Measurements from ENCODE around the gene ULK3.

The ULK3 gene

DNA sequence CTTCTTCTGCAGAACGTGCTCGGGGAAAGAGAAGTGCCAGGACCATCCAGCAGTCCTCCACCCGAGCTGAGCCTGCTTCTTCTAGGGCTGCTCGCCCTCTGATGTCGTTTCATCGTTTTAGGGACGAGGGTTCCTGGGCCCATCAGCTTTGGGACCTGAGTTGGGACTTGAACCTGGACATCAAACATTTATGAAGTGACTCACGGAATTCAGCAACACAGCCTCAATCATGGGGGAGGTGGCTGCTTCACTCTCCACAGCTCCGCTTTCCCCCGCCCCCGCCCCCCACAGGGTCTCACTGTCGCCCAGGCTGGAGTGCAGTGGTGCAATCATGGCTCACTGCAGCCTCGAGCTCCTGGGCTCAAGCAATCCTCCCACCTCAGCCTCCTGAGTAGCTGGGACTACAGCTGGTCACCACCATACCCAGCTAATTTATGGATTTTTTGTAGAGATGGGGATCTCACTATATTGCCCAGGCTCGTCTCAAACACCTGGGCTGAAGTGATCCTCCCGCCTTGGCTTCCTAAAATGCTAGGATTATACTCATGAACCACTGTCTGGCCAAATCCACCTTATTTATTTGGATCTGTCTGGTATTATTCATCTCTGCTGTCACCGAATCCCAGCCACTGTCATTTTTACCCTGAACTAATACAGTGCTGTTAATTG lies 30.9 kb upstream of the ULK3 start:
- TF ChIP-seq ZNF274 (IDR thresholded peaks at IDR 0.05; ENCODE audit: low read depth, low read length), result no peak
- peak overlapping the region; percentile 72 for H3K4me3 ChIP-seq (ENCODE audit: low read length)

- TF ChIP-seq ZNF274 (IDR thresholded peaks at IDR 0.05; ENCODE audit: low read depth, low read length), result no peak
- H3K4me3 ChIP-seq (ENCODE audit: low read length), result peak within 1 kb of the TSS; percentile 86
Measured at GRCh38 chr15:74873036-74873755, 30.2 kb upstream of the ULK3 start, which contains the start of gene SCAMP2. SCAMP2 (minus strand) TSS chr15:74873365; CDS start chr15:74873255, 110 bp downstream.

GRCh38 chr15:74872702-74873035 lies 29.7 kb upstream of the ULK3 start:
- TF ChIP-seq ZNF274 (IDR thresholded peaks at IDR 0.05; ENCODE audit: low read depth, low read length), result no peak
- peak overlapping the region; percentile 86 for H3K4me3 ChIP-seq (ENCODE audit: low read length)

DNA sequence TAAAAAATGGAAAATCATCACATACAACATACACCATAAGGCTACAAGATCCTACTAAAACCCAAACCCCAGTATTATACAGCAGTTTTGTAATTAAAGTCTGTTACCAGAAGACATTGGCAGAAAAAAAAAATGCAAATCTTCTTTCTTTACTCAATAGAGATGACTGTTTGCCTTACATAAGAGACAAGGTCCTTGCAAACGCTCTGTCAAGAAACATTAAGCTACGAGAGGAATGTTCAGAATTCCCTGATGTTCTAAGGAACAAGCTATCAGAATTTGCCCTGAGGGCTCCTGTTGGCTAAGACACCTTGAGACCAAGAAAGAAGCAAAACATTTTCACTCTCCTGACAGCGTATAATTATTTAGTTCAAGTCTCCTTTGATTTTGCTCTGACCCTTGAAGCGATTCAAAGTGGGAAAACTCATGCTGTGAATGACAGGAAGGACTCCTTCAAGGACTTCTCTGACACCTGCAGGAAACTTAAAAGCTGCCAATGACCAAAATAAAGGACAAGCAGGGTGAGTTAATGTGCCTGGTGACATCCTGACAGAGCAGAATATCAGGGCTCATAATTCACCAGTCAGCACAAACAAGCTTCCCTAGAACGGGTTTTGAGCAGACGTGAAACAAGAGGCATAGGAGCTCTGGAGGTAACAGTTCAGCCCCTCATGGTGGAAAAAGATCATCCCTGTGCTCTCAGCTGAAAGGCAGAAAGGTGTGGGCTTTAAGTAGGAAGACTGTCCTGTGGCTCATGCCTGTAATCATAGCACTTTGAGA lies 27.7 kb upstream of the ULK3 start:
- TF ChIP-seq ZNF274 (IDR thresholded peaks at IDR 0.05; ENCODE audit: low read depth, low read length), result no peak

GRCh38 chr15:74869726-74870407 lies 26.9 kb upstream of the ULK3 start:
- TF ChIP-seq ZNF274 (IDR thresholded peaks at IDR 0.05; ENCODE audit: low read depth, low read length), result no peak
- H3K4me3 ChIP-seq (ENCODE audit: low read length), result peak overlapping the region; percentile 17; the same call in 1 of the 2 replicates

More for the DNA sequence above, 27.7 kb upstream of the ULK3 start:
- peak overlapping the region; percentile 70 for H3K4me3 ChIP-seq (ENCODE audit: low read length)

- peak overlapping the region; percentile 17; the same call in 1 of the 2 replicates for H3K4me3 ChIP-seq (ENCODE audit: low read length)
- no peak for TF ChIP-seq ZNF274 (IDR thresholded peaks at IDR 0.05; ENCODE audit: low read depth, low read length)
Measured at GRCh38 chr15:74869372-74869725, 26.4 kb upstream of the ULK3 start.

GRCh38 chr15:74868059-74868458 lies 25.1 kb upstream of the ULK3 start:
- TF ChIP-seq ZNF274 (IDR thresholded peaks at IDR 0.05; ENCODE audit: low read depth, low read length), result no peak
- no peak overlapping the region; the same call in 1 of the 2 replicates for H3K4me3 ChIP-seq (ENCODE audit: low read length)

- TF ChIP-seq ZNF274 (IDR thresholded peaks at IDR 0.05; ENCODE audit: low read depth, low read length), result no peak
- H3K4me3 ChIP-seq (ENCODE audit: low read length), result no peak overlapping the region; the same call in 1 of the 2 replicates
Measured at GRCh38 chr15:74867466-74868038, 24.6 kb upstream of the ULK3 start.

DNA sequence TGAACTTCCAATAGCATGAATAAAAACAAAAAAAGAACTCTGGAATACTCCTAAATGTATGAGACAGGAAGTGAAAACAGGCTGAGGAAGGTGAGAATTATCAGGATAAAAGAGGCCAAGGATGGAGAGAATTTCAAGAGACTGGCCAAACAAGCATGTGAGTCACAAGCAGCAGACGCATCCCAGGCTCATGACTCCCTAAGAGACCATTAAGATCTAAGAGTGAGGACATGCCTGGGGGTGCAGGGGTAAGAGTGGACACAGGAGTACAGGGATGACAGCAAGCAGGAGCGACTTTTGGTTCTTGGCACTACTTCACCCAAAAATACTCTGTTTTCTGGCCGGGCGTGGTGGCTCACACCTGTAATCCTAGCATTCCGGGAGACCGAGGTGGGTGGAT lies 23.1 kb upstream of the ULK3 start:
- TF ChIP-seq ZNF274 (IDR thresholded peaks at IDR 0.05; ENCODE audit: low read depth, low read length), result no peak

GRCh38 chr15:74865316-74865715 lies 22.4 kb upstream of the ULK3 start:
- H3K4me3 ChIP-seq (ENCODE audit: low read length), result no peak overlapping the region
- TF ChIP-seq ZNF274 (IDR thresholded peaks at IDR 0.05; ENCODE audit: low read depth, low read length), result no peak

More for the DNA sequence above, 23.1 kb upstream of the ULK3 start:
- no peak overlapping the region for H3K4me3 ChIP-seq (ENCODE audit: low read length)

- no peak for TF ChIP-seq ZNF274 (IDR thresholded peaks at IDR 0.05; ENCODE audit: low read depth, low read length)
- H3K4me3 ChIP-seq (ENCODE audit: low read length), result no peak overlapping the region
Measured at GRCh38 chr15:74864296-74864695, 21.3 kb upstream of the ULK3 start.

- no peak for TF ChIP-seq ZNF274 (IDR thresholded peaks at IDR 0.05; ENCODE audit: low read depth, low read length)
- no peak overlapping the region for H3K4me3 ChIP-seq (ENCODE audit: low read length)
Measured at GRCh38 chr15:74863239-74864056, 20.5 kb upstream of the ULK3 start.

DNA sequence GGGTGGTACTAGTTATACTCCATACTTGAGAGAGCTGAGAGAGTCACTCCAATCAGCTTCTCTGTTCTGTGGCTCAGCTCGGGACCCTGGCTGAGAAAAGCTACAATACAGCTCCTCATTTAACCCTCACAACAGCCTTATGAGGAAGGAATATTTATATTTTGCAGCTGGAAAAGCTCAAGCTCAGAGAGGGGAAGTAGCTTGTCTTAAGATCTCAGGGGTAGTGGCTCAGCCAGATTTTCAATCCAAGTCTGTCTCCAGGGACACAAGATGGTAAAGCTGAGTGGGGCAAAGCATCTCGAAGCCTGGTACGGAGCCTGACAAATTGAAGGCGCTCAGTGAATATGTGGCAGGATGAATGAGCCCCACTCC lies 15.4 kb upstream of the ULK3 start:
- no peak overlapping the region for H3K4me3 ChIP-seq (ENCODE audit: low read length)
- TF ChIP-seq ZNF274 (IDR thresholded peaks at IDR 0.05; ENCODE audit: low read depth, low read length), result no peak
